DND-41 (cell line): ENCODE measurements around the gene TOR2A.

ENCODE experiments used
- ATAC-seq: fragments of 200-7000 bp; cut with Tn5 transposase; 3 replicates; pipeline ENCODE4 v1.9.1; 2021; ENCODE audit warnings: low read depth; ENCODE audit not compliant: insufficient read depth
- DNase-seq: peaks from one replicate; pipeline ENCODE4 v3.0.0-alpha.2; 2020
- H2AFZ ChIP-seq: 2 replicates; pipeline ENCODE4 v1.6.0; 2012; ENCODE audit warnings: low read depth, low read length
- H3K27ac ChIP-seq: 2 replicates; pipeline ENCODE4 v1.5.1; 2012; ENCODE audit warnings: low read length, inconsistent platforms
- H3K27me3 ChIP-seq: fragments of 200-600 bp; sonication (generic); 2 replicates; pipeline ENCODE4 v1.6.0; 2012; ENCODE audit warnings: low read length, mild to moderate bottlenecking, inconsistent platforms; ENCODE audit not compliant: insufficient read depth, poor library complexity
- H3K36me3 ChIP-seq: 2 replicates; pipeline ENCODE4 v1.5.1; 2012; ENCODE audit warnings: low read length, inconsistent platforms; ENCODE audit not compliant: insufficient read depth
- H3K4me1 ChIP-seq: 2 replicates; pipeline ENCODE4 v1.5.1; 2012; ENCODE audit warnings: mild to moderate bottlenecking, low read length; ENCODE audit not compliant: insufficient read depth
- H3K4me2 ChIP-seq: 2 replicates; pipeline ENCODE4 v1.6.0; 2012; ENCODE audit warnings: mild to moderate bottlenecking, moderate library complexity, low read length, inconsistent platforms; ENCODE audit not compliant: insufficient read depth
- H3K4me3 ChIP-seq, 2 experiments: fragments of 200-600 bp in 1 of 2; shearing (Covaris generic) in 1 of 2; 2 replicates each; pipeline ENCODE4 v1.5.1; 2012 to 2016; ENCODE audit warnings: inconsistent platforms in 2 of 2, low read length in 2 of 2, mild to moderate bottlenecking in 2 of 2, low read depth in 1 of 2, moderate library complexity in 1 of 2
- H3K79me2 ChIP-seq: 2 replicates; pipeline ENCODE4 v1.6.0; 2012; ENCODE audit warnings: low read length, inconsistent platforms; ENCODE audit not compliant: insufficient read depth
- H3K9ac ChIP-seq: 2 replicates; pipeline ENCODE4 v1.6.0; 2012; ENCODE audit warnings: low read depth, mild to moderate bottlenecking, inconsistent platforms, low read length, moderate library complexity
- H3K9me3 ChIP-seq: 2 replicates; pipeline ENCODE4 v1.5.1; 2012; ENCODE audit warnings: low read length, moderate library complexity, mild to moderate bottlenecking, inconsistent platforms; ENCODE audit not compliant: insufficient read depth, severe bottlenecking
- H4K20me1 ChIP-seq: 2 replicates; pipeline ENCODE4 v1.6.0; 2012; ENCODE audit warnings: low read length; ENCODE audit not compliant: insufficient read depth
- EZH2 ChIP-seq: IDR thresholded peaks from 3 replicates; pipeline ENCODE4 v1.6.1; 2012; ENCODE audit warnings: borderline replicate concordance, low read depth, mild to moderate bottlenecking, moderate library complexity, low read length, inconsistent platforms; ENCODE audit not compliant: severe bottlenecking
- TF ChIP-seq, protein P1 (sequence below): IDR thresholded peaks from 2 replicates; pipeline ENCODE4 v1.5.1; 2012; ENCODE audit warnings: borderline replicate concordance, low read length, moderate library complexity, mild to moderate bottlenecking; ENCODE audit not compliant: poor library complexity, severe bottlenecking; ENCODE audit errors: extremely low read depth

The TOR2A gene

DNA sequence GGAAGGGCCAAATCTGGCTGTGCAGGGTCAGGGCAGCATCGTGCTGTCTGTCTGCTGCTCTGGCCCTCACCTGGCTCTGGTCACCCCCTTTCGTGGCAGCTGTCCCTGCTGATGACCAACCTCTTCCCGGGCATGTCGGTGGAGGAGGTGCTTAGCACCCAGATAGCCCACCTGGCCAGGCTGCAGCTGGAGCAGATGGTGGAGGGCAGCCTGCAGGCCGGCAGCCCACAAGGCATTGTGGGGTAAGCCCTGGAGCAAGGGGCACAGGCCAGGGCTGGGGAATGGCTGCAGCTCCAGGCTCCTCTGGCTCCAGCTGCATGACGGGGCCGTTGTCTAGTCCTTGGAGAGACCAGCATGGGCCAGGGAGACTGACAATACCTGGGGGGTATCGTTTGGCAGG is 8.2 kb downstream of the TOR2A start:
- no peaks in the 10 kb centered on the region for H3K4me1 ChIP-seq
- H3K4me2 ChIP-seq, result no peak overlapping the region
- H2AFZ ChIP-seq, result no peak overlapping the region
- H3K27me3 ChIP-seq, result no peaks in the 10 kb centered on the region
- no peak for ATAC-seq
- DNase-seq, result no peak
- H3K4me3 ChIP-seq, result no peak overlapping the region
- no peaks in the 10 kb centered on the region for H3K9me3 ChIP-seq
- no peak overlapping the region for H3K27ac ChIP-seq
- H3K9ac ChIP-seq, result no peak overlapping the region
- H3K36me3 ChIP-seq, result 0 out of 2 replicates have a peak, but pooled peaks cover 2% of the 10 kb centered on the region
- no peaks in the 10 kb centered on the region for H3K79me2 ChIP-seq
- H4K20me1 ChIP-seq, result 0 out of 2 replicates have a peak, but pooled peaks cover 4% of the 10 kb centered on the region
- TF ChIP-seq, protein P1, sequence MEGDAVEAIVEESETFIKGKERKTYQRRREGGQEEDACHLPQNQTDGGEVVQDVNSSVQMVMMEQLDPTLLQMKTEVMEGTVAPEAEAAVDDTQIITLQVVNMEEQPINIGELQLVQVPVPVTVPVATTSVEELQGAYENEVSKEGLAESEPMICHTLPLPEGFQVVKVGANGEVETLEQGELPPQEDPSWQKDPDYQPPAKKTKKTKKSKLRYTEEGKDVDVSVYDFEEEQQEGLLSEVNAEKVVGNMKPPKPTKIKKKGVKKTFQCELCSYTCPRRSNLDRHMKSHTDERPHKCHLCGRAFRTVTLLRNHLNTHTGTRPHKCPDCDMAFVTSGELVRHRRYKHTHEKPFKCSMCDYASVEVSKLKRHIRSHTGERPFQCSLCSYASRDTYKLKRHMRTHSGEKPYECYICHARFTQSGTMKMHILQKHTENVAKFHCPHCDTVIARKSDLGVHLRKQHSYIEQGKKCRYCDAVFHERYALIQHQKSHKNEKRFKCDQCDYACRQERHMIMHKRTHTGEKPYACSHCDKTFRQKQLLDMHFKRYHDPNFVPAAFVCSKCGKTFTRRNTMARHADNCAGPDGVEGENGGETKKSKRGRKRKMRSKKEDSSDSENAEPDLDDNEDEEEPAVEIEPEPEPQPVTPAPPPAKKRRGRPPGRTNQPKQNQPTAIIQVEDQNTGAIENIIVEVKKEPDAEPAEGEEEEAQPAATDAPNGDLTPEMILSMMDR, result no peak
- no peak for TF ChIP-seq EZH2

DNA sequence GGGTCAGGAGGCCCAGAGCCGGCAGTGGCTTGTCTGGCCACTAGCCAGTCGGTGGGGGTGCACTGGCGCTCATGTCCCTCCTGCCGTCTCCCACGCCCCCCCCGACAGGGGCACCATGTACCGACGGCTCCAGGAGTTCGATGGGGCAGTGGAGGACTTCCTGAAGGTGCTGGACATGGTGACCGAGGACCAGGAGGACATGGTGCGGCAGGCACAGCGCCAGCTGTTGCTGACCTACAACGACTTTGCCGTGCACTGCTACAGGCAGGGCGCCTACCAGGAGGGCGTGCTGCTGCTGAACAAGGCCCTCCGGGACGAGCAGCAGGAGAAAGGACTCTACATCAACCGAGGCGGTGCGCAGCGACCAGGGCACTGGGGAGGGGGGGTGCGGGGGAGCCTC is 11.1 kb downstream of the TOR2A start:
- H3K4me1 ChIP-seq, result peaks cover 16% of the 10 kb centered on the region
- H3K4me3 ChIP-seq, result no peak overlapping the region
- ATAC-seq, result no peak
- no peaks in the 10 kb centered on the region for H3K9me3 ChIP-seq
- no peak for DNase-seq
- H3K27me3 ChIP-seq, result no peaks in the 10 kb centered on the region
- no peaks in the 10 kb centered on the region for H3K79me2 ChIP-seq
- TF ChIP-seq, protein P1, result no peak
- TF ChIP-seq EZH2, result no peak
- H3K4me2 ChIP-seq, result no peak overlapping the region
- H2AFZ ChIP-seq, result no peak overlapping the region
- no peaks in the 10 kb centered on the region for H4K20me1 ChIP-seq
- no peak overlapping the region for H3K9ac ChIP-seq
- H3K36me3 ChIP-seq, result no peaks in the 10 kb centered on the region
- H3K27ac ChIP-seq, result no peak overlapping the region

DNA sequence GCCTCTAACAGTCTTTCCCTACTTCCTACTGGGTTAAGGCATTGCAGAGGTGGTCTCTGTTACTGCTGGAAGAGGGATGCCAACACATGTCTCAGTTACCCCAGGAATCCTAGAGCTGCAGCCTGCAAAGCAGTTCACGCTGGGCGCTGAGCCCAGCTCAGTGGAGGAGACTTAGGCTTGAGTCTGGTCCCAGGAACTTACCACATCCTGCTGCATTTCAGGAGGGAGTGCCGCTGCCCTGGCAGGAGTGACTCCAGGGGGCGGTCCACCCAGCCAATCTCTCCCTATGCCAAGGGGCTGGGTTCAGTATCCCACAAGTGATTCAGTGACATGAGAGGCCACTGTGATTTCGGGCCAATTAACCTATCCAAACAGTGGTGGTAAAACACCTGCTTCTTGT is 11.7 kb downstream of the TOR2A start:
- Histone ChIP-seq H4K20me1 (no peaks in the 10 kb centered on the region), H3K9me3 (no peaks in the 10 kb centered on the region), H3K4me2 (no peak overlapping the region), H3K79me2 (no peaks in the 10 kb centered on the region), H3K27me3 (no peaks in the 10 kb centered on the region), H3K9ac (no peak overlapping the region), H3K27ac (no peak overlapping the region), H3K4me3 (no peak overlapping the region), H2AFZ (no peak overlapping the region), H3K4me1 (peaks cover 21% of the 10 kb centered on the region), H3K36me3 (no peaks in the 10 kb centered on the region)
- no peak for ATAC-seq
- no peak for DNase-seq
- no peak for TF ChIP-seq EZH2
- TF ChIP-seq, protein P1, result no peak

DNA sequence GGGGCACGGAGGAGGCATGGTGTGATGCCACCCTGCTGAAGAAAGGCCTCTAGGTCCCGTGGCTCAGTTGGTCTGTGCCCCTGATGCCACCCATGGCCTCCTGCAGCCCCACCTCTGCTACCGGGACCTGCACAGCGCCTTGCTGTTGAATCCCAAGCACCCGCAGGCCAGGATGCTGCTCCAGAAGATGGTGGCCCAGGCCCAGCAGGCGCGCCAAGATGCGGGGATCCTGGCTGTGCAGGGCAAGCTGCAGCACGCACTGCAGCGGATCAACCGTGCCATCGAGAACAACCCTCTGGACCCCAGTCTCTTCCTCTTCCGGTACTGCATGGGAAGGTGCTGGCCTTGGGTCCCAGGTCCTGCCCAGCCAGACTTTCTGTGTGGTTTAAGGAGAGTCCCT is 12.1 kb downstream of the TOR2A start:
- no peak overlapping the region for H3K27ac ChIP-seq
- no peaks in the 10 kb centered on the region for H3K9me3 ChIP-seq
- H3K36me3 ChIP-seq, result no peaks in the 10 kb centered on the region
- no peak overlapping the region for H3K4me2 ChIP-seq
- no peaks in the 10 kb centered on the region for H4K20me1 ChIP-seq
- no peaks in the 10 kb centered on the region for H3K79me2 ChIP-seq
- peaks cover 22% of the 10 kb centered on the region for H3K4me1 ChIP-seq
- H2AFZ ChIP-seq, result no peak overlapping the region
- no peak for TF ChIP-seq EZH2
- TF ChIP-seq, protein P1, result no peak
- no peaks in the 10 kb centered on the region for H3K27me3 ChIP-seq
- no peak for DNase-seq
- no peak overlapping the region for H3K9ac ChIP-seq
- no peak overlapping the region for H3K4me3 ChIP-seq
- no peak for ATAC-seq
